GF-D8 (cell line): ENCODE data around the gene RRP7A.
"Not testable (repeated sequence)": the region's sequence is repeated elsewhere in the genome, so short reads cannot be mapped to it uniquely, and the experiment has no call there.

Experiments
- DNase-seq: peaks from one replicate; lab custom pipeline; 2025; lab: John Stamatoyannopoulos, UW

Gene RRP7A

GRCh38 chr22:42495533-42496141 is 24.0 kb downstream of the RRP7A start:
- not testable (repeated sequence) for DNase-seq

- no peak for DNase-seq
These were observed 26.2 kb downstream of the RRP7A start for GRCh38 chr22:42493393-42493792.

- no peak for DNase-seq
These were observed 27.3 kb downstream of the RRP7A start for GRCh38 chr22:42492323-42492690.

DNA sequence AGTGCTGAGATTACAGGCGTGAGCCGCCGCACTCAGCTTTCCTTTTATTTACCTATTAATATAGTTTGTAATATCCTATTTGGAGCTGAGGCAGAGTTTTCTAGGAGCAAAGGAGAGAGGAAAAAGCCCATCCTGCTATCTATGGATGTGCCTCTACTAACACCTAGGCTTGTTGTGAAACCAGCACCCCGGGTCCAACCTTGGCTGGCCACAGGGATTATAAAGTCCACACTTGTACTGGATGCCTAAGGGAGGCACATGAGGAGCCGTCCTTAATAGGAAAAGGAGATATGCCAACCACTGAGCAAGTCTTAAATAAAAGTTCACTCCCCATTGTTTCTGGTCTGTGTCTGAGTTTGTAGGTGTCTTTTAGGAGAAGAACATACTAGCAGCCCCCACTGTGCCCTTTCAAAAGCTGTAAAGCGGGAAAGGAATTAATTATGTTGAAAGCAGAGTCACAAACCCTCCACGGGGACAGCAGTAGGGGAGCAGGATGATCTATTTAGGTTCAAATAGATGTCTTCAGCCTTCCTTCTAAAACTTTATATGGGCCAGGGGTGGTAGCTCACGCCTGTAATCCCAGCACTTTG is 29.3 kb downstream of the RRP7A start:
- DNase-seq = no peak

DNA sequence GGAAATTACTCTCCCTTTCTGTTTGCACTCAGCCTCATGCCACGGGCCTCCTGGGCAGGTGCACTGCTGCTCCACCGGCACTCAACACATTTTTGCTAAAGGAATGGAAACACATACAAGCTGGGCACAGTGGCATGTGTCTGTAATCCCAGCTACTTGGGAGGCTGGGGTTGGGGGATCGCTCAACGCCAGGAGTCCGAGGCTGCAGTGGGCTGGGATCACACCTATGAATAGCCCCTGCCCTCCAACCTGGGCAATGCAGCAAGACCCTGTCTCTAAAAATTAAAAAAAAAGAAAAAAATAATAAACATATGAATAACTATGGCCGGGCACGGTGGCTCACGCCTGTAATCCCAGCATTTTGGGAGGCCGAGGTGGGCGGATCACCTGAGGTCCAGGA is 30.6 kb downstream of the RRP7A start:
- DNase-seq = no peak

DNA sequence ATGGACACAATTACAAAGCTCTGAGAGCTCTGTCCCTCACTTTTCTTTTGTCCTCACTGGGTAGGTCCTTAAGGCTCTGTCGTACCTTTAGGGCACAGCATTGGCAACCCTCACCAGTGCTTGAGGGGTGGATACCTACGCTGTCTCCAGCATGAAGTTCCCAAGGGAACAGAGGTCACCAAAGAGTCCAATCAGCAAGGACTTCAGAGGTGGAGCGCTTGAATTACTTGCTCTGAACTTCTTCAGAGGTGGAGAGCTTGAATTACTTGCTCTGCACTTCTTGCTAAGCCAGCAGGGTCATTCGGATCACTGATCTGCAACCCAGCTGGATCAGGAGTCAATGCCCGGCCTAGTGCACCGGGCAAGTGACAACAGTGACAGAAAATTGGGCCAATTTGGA is 35.1 kb downstream of the RRP7A start:
- DNase-seq = no peak

DNA sequence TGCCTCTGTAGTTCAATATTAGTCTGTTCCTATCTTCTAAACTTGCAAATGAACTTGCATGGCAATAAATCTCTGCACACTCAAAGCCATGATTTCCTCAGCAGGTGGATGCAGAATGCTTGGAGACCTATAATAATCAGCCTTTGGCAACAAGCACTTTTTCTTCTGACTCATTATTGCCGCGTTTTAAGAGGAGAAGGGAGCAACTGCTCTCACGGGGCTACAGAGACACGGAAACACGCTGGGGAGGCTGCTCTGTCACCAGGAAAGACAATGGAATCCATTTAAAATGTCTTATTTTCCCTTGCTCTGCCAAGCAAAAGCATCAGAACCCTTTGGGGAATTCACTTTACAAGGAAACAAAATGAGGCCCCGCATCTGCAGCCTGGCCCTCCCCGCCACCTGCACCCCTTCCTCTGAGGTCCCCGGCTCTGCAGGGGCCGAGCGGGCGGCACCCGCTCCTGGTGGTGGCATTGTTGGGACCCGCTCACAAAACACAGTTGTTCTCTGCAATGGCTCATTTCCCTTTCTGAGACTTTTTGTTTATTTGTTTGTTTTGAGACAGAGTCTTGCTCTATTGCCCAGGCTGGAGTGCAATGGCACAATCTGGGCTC is 35.9 kb downstream of the RRP7A start:
- not testable (repeated sequence) for DNase-seq

DNA sequence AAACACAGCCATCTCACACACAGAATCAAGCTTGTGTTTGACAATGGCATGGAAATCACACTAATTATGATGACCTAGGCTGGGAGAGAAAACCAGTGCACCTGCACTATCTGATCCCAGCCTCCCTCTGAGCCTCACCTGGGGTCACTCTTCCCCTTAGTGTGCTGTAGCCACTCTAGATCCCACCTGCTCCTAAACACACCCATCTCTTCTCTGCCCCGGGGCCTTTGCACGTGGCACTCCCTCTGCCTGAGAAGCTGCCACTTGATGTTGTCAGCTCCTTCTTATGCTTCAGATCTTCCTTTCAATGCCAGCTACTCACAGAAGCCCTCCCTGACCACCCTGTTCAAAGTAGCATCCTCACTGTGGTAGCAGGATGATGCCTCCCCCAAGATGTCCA is 44.5 kb downstream of the RRP7A start:
- DNase-seq = no peak

DNA sequence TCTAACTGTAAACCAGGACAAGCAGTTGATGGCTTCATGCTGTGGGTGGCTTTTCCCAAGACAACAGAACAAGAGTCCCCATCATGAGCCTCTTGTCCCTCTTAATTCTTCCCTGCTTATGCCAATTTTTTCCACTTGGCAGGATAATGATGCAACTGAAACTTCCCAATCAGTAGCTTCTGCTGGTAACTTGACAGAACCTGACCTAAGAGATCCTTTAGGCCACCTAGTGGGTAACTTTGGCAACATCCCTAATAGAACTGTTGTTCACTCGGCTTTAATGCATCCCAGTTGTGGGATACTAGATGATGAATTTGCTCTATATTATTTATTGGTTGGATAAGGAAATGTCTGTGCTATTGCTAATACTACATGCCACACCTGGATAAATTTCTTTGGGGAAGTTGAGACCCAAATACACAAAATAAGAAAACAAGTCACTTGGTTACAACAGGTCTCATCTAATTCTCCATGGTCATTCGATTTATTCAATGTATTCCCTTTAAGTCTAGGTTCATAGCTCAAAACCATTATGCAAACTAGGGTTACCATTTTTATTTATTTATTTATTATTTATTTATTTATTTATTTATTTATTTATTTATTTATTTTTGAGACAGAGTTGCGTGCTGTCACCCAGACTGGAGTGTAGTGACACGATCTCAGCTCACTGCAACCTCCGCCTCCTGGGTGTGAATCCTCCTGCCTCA is 46.0 kb downstream of the RRP7A start:
- no peak for DNase-seq

DNA sequence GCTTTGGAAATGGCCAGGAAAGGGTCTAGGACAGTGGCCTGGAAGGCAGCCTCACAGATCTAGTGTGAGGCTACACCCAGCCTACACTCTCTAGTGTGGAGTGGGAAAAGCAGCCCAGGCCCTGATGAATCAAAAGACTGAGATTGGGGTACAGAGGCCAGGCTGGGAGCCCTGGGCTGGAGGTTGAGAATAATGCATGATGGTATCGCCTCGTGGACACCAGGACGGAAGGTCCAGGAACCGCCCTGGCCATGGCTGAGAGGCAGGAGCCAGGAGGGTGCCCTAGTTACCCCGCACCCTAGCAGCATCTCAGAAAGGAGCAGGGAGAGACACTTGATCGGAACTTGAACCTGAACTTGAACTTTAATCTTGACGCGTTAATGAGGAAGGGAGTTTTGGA is 46.9 kb downstream of the RRP7A start:
- no peak for DNase-seq

DNA sequence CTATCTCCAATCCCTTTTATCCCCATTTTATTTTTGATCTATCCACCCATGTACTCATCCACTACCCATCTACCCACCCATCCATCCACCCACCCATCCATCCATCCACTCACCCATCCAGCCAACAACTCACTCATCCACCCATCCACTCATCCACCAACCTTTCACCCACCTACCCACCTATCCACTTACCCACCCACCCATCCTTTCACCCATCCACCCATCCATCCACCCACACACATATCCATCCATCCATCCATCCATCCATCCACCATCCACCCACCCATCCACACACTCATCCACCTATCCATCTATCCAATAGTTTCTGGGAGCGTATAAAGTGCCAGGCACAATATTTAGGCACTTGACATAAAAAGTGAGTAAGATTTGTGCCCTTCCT is 48.2 kb downstream of the RRP7A start:
- no peak for DNase-seq

GRCh38 chr22:42470366-42471082 is 49.1 kb downstream of the RRP7A start:
- no peak for DNase-seq

DNA sequence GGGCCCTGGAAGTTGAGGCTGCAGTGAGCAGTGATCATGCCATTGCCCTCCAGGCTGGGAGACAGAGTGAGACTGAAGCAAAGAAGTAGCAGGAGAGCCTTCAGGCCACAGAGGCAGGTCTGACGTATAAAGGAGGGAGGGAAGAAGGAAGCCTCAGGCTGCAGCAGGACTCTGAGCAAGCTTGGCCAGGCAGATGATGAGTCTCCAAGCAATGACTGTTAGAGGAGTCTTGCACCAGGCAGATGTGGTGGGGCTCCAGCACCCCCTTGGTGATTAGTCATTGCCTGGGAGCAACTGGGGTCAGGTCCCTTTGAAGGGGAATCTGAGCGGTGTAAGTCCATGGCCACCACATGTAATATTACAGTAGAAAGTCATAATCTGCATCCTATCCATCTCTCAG is 50.8 kb downstream of the RRP7A start:
- DNase-seq = no peak

DNA sequence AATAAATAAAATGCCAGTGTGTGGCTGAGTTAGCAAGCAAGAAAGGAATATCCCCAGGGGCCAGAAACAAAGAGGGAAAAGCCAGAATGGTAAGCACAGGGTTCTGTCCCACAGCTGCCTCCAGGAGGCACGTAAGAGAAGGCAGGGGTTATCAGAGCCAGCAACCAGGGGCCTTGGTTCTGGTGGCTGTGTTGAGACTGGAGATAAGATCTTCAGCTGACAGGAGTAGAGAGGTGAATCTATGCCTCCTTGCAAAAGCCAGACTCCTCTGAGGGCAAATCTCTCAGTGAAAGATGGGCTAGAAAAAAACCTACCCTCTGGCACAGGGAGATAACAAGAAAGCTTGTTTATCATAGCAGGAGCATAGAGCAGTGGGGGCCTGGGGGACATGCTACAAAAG is 57.6 kb downstream of the RRP7A start:
- DNase-seq = no peak

- no peak for DNase-seq
These were observed 58.1 kb downstream of the RRP7A start for GRCh38 chr22:42461511-42461910.
